ENCODE data around the gene MAL. TPM values are rescaled to one million over a fixed set of nuclear protein-coding genes. Genes with fewer than 3 reads are reported as not detected.
A peak's percentile ranks its signal among the peaks of the same experiment; 100 is the strongest.

MAL gene
- total and polyA plus RNA-seq, 2 of the 13 experiments (the other 11 are each of a cell fraction or from before 2014, with no cell fraction given) = not detected

DNA sequence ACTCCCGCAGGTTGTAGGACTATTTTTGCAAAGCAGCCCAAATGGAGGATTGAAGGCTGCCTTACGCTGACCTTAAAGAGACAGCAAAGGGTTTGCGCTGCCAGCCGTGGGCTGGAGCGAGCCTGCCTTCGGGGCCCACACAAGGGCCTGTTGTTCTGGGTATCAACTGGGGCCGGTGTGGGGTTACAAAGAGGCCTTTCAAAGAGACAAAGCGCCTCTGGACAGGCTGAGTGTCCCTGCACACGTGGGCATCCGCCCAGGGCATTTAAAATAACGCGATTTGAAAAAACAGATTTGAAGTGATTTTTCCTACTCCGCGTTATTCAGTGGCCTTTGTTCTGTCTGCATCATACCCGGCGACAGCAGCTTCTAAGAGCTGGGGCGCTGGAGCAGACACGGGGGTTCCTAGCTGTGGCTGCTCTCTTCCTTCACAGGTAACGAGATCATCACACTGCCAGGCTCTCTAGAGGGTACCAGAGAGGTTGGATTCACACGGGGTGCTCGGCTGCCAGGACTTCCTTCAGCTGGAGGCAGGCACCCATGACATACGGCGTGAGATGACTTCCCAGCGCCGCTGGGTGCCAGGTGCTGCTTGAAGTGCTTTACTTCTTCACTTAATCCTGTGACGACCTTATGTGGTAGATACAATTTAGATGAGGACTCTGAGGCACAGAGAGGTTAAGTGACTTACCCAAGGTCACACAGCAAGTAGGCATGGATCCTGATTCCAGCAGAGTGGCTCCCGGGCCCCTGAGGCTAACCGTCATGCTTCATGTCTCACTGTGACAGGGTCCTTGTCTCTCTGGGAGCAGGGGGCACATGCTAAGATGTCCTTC, 32.2 kb downstream of the MAL start (continued):
- TF ChIP-seq, protein P1, sequence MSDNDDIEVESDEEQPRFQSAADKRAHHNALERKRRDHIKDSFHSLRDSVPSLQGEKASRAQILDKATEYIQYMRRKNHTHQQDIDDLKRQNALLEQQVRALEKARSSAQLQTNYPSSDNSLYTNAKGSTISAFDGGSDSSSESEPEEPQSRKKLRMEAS (IDR thresholded peaks at IDR 0.05) = peak; percentile 23; the same call in 1 of the 2 replicates
- peak; percentile 95 for TF ChIP-seq ZFP1 (CRISPR knock-in tag; IDR thresholded peaks at IDR 0.05)
- no peak for TF ChIP-seq ZNF782 (CRISPR knock-in tag; IDR thresholded peaks at IDR 0.05; ENCODE audit: borderline replicate concordance)
- TF ChIP-seq ELF4 (CRISPR knock-in tag; IDR thresholded peaks at IDR 0.05; ENCODE audit: borderline replicate concordance) = 0 out of 2 replicates have a peak, but pooled peaks have one; percentile 56
- no peak for TF ChIP-seq TBP (CRISPR knock-in tag; IDR thresholded peaks at IDR 0.05)
- no peak for TF ChIP-seq ZNF749 (CRISPR knock-in tag; IDR thresholded peaks at IDR 0.05; ENCODE audit: borderline replicate concordance)
- peak; percentile 80 for TF ChIP-seq GFI1 (CRISPR knock-in tag; IDR thresholded peaks at IDR 0.05; ENCODE audit: borderline replicate concordance)
- TF ChIP-seq NKX3-1 (CRISPR knock-in tag; IDR thresholded peaks at IDR 0.05) = no peak
- TF ChIP-seq TP53 (CRISPR knock-in tag; conservative IDR thresholded peaks at IDR 0.05) = no peak
- no peak for TF ChIP-seq ZNF282 (IDR thresholded peaks at IDR 0.05; ENCODE audit: partially characterized antibody)
- TF ChIP-seq, protein P2, sequence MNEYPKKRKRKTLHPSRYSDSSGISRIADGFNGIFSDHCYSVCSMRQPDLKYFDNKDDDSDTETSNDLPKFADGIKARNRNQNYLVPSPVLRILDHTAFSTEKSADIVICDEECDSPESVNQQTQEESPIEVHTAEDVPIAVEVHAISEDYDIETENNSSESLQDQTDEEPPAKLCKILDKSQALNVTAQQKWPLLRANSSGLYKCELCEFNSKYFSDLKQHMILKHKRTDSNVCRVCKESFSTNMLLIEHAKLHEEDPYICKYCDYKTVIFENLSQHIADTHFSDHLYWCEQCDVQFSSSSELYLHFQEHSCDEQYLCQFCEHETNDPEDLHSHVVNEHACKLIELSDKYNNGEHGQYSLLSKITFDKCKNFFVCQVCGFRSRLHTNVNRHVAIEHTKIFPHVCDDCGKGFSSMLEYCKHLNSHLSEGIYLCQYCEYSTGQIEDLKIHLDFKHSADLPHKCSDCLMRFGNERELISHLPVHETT (CRISPR knock-in tag; conservative IDR thresholded peaks at IDR 0.05) = no peak
- no peak for TF ChIP-seq JARID2 (CRISPR knock-in tag; IDR thresholded peaks at IDR 0.05; ENCODE audit: insufficient replicate concordance)
- no peak for TF ChIP-seq ZNF382 (CRISPR knock-in tag; IDR thresholded peaks at IDR 0.05; ENCODE audit: borderline replicate concordance)
- TF ChIP-seq GPN1 (CRISPR knock-in tag; IDR thresholded peaks at IDR 0.05; ENCODE audit: borderline replicate concordance) = no peak
- TF ChIP-seq MZF1 (CRISPR knock-in tag; IDR thresholded peaks at IDR 0.05; ENCODE audit: borderline replicate concordance) = no peak
- no peak for TF ChIP-seq EED (CRISPR knock-in tag; IDR thresholded peaks at IDR 0.05)
- TF ChIP-seq ZBTB7B (CRISPR knock-in tag; IDR thresholded peaks at IDR 0.05) = no peak
- TF ChIP-seq, protein P3, sequence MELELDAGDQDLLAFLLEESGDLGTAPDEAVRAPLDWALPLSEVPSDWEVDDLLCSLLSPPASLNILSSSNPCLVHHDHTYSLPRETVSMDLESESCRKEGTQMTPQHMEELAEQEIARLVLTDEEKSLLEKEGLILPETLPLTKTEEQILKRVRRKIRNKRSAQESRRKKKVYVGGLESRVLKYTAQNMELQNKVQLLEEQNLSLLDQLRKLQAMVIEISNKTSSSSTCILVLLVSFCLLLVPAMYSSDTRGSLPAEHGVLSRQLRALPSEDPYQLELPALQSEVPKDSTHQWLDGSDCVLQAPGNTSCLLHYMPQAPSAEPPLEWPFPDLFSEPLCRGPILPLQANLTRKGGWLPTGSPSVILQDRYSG (CRISPR knock-in tag; IDR thresholded peaks at IDR 0.05) = no peak
- no peak for TF ChIP-seq BRCA1 (CRISPR knock-in tag; IDR thresholded peaks at IDR 0.05)
- peak; percentile 36; the same call in 1 of the 2 replicates for TF ChIP-seq DNMT1 (CRISPR knock-in tag; IDR thresholded peaks at IDR 0.05)
- TF ChIP-seq HMG20B (CRISPR knock-in tag; conservative IDR thresholded peaks at IDR 0.05) = no peak
- TF ChIP-seq SALL1 (CRISPR knock-in tag; IDR thresholded peaks at IDR 0.05) = no peak
- no peak for TF ChIP-seq ZNF652 (CRISPR knock-in tag; IDR thresholded peaks at IDR 0.05; ENCODE audit: borderline replicate concordance, low read depth)
- TF ChIP-seq, protein P4, sequence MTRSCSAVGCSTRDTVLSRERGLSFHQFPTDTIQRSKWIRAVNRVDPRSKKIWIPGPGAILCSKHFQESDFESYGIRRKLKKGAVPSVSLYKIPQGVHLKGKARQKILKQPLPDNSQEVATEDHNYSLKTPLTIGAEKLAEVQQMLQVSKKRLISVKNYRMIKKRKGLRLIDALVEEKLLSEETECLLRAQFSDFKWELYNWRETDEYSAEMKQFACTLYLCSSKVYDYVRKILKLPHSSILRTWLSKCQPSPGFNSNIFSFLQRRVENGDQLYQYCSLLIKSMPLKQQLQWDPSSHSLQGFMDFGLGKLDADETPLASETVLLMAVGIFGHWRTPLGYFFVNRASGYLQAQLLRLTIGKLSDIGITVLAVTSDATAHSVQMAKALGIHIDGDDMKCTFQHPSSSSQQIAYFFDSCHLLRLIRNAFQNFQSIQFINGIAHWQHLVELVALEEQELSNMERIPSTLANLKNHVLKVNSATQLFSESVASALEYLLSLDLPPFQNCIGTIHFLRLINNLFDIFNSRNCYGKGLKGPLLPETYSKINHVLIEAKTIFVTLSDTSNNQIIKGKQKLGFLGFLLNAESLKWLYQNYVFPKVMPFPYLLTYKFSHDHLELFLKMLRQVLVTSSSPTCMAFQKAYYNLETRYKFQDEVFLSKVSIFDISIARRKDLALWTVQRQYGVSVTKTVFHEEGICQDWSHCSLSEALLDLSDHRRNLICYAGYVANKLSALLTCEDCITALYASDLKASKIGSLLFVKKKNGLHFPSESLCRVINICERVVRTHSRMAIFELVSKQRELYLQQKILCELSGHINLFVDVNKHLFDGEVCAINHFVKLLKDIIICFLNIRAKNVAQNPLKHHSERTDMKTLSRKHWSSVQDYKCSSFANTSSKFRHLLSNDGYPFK (CRISPR knock-in tag; IDR thresholded peaks at IDR 0.05; ENCODE audit: borderline replicate concordance) = 0 out of 2 replicates have a peak, but pooled peaks have one; percentile 2
- TF ChIP-seq MAFG (CRISPR knock-in tag; IDR thresholded peaks at IDR 0.05) = no peak

Measured in HepG2 (cell line).